ENCODE data around the gene OCLN. TPM values are rescaled to one million over a fixed set of nuclear protein-coding genes. Genes with fewer than 3 reads are reported as not detected.
"Not testable (repeated sequence)": the region's sequence is repeated elsewhere in the genome, so short reads cannot be mapped to it uniquely, and the experiment has no call there.

OCLN gene
- total RNA-seq, 1 experiment from 2014 or later, result 56.7 TPM

- H3K9ac ChIP-seq (ENCODE audit: low read length); DNase-seq (ENCODE audit: low read depth, low spot score); H3K36me3 ChIP-seq (ENCODE audit: control insufficient read depth in 1 of 2, insufficient read depth in 2 of 2, low read length in 2 of 2); BruUV-seq (replicated peaks); H3K9me3 ChIP-seq (ENCODE audit: control insufficient read depth in 1 of 2, insufficient read depth in 1 of 2, low read depth in 1 of 2, low read length in 2 of 2); POLR2A ChIA-PET; H3K4me1 ChIP-seq (ENCODE audit: control insufficient read depth in 1 of 2, insufficient read depth in 2 of 2, low read length in 2 of 2); H2AFZ ChIP-seq (ENCODE audit: low read depth, low read length, poor library complexity, severe bottlenecking); H3K9me2 ChIP-seq (ENCODE audit: insufficient read depth); H3K27me3 ChIP-seq (ENCODE audit: insufficient read depth, low read length); RAD21 ChIA-PET (ENCODE audit: low non-redundant PET in 1 of 2, low total read pairs in 2 of 2, uncharacterized antibody in 2 of 2, unreplicated experiment in 2 of 2); H3K4me2 ChIP-seq (ENCODE audit: low read length); ATAC-seq; CTCF ChIA-PET; intact Hi-C loops (cut with micrococcal nuclease); H3K27ac ChIP-seq (ENCODE audit: low read depth, low read length); H3K4me3 ChIP-seq (replicated peaks in 1 of 2; ENCODE audit: low read depth in 1 of 2, low read length in 2 of 2); H3K79me2 ChIP-seq (ENCODE audit: insufficient read depth, low read length); H4K20me1 ChIP-seq (ENCODE audit: insufficient read depth): not testable (repeated sequence)
Observed at GRCh38 chr5:69596114-69596840, 103.7 kb downstream of the OCLN start.

GRCh38 chr5:69601947-69602346 lies 109.4 kb downstream of the OCLN start:
- BruUV-seq (replicated peaks); H3K27me3 ChIP-seq (ENCODE audit: insufficient read depth, low read length); RAD21 ChIA-PET (ENCODE audit: low non-redundant PET in 1 of 2, low total read pairs in 2 of 2, uncharacterized antibody in 2 of 2, unreplicated experiment in 2 of 2); H3K9me3 ChIP-seq (ENCODE audit: control insufficient read depth in 1 of 2, insufficient read depth in 1 of 2, low read depth in 1 of 2, low read length in 2 of 2); H2AFZ ChIP-seq (ENCODE audit: low read depth, low read length, poor library complexity, severe bottlenecking); H3K4me1 ChIP-seq (ENCODE audit: control insufficient read depth in 1 of 2, insufficient read depth in 2 of 2, low read length in 2 of 2); H3K4me3 ChIP-seq (replicated peaks in 1 of 2; ENCODE audit: low read depth in 1 of 2, low read length in 2 of 2); CTCF ChIA-PET; POLR2A ChIA-PET; H3K9ac ChIP-seq (ENCODE audit: low read length); ATAC-seq; H4K20me1 ChIP-seq (ENCODE audit: insufficient read depth); intact Hi-C loops (cut with micrococcal nuclease); DNase-seq (ENCODE audit: low read depth, low spot score); H3K79me2 ChIP-seq (ENCODE audit: insufficient read depth, low read length); H3K4me2 ChIP-seq (ENCODE audit: low read length); H3K9me2 ChIP-seq (ENCODE audit: insufficient read depth); H3K36me3 ChIP-seq (ENCODE audit: control insufficient read depth in 1 of 2, insufficient read depth in 2 of 2, low read length in 2 of 2); H3K27ac ChIP-seq (ENCODE audit: low read depth, low read length): not testable (repeated sequence)

GRCh38 chr5:69606839-69607238 lies 114.2 kb downstream of the OCLN start:
- CTCF ChIA-PET; BruUV-seq (replicated peaks); H2AFZ ChIP-seq (ENCODE audit: low read depth, low read length, poor library complexity, severe bottlenecking); H3K9ac ChIP-seq (ENCODE audit: low read length); H3K79me2 ChIP-seq (ENCODE audit: insufficient read depth, low read length); H3K9me2 ChIP-seq (ENCODE audit: insufficient read depth); H3K4me2 ChIP-seq (ENCODE audit: low read length); H3K36me3 ChIP-seq (ENCODE audit: control insufficient read depth in 1 of 2, insufficient read depth in 2 of 2, low read length in 2 of 2); intact Hi-C loops (cut with micrococcal nuclease); H4K20me1 ChIP-seq (ENCODE audit: insufficient read depth); H3K27ac ChIP-seq (ENCODE audit: low read depth, low read length); H3K9me3 ChIP-seq (ENCODE audit: control insufficient read depth in 1 of 2, insufficient read depth in 1 of 2, low read depth in 1 of 2, low read length in 2 of 2); H3K27me3 ChIP-seq (ENCODE audit: insufficient read depth, low read length); DNase-seq (ENCODE audit: low read depth, low spot score); H3K4me1 ChIP-seq (ENCODE audit: control insufficient read depth in 1 of 2, insufficient read depth in 2 of 2, low read length in 2 of 2); H3K4me3 ChIP-seq (replicated peaks in 1 of 2; ENCODE audit: low read depth in 1 of 2, low read length in 2 of 2); ATAC-seq; POLR2A ChIA-PET; RAD21 ChIA-PET (ENCODE audit: low non-redundant PET in 1 of 2, low total read pairs in 2 of 2, uncharacterized antibody in 2 of 2, unreplicated experiment in 2 of 2): not testable (repeated sequence)

Other genes starting within 250 kb of the OCLN start
- gene CCDC125, start 160.0 kb upstream of the OCLN start, total RNA-seq (2021; ENCODE audit: unreplicated experiment), result 15.9 TPM
- gene AK6, start 123.3 kb upstream of the OCLN start, total RNA-seq (2021; ENCODE audit: unreplicated experiment), result 33.4 TPM
- gene TAF9, start 123.3 kb upstream of the OCLN start, total RNA-seq (2021; ENCODE audit: unreplicated experiment), result 92.0 TPM
- 29.0 TPM for gene RAD17, start 123.0 kb upstream of the OCLN start, total RNA-seq (2021; ENCODE audit: unreplicated experiment)
- 21.6 TPM for gene MARVELD2, start 77.7 kb upstream of the OCLN start, total RNA-seq (2021; ENCODE audit: unreplicated experiment)
- gene GTF2H2C, start 67.4 kb downstream of the OCLN start, total RNA-seq (2021; ENCODE audit: unreplicated experiment), result 65.2 TPM